Esophagus mucosa (tissue), 1 donor: Measurements from ENCODE around the gene NUP214. TPM values are rescaled to one million over a fixed set of nuclear protein-coding genes. Genes with fewer than 3 reads are reported as not detected.
A peak's percentile ranks its signal among the peaks of the same experiment; 100 is the strongest.
"Not testable (repeated sequence)": the region's sequence is repeated elsewhere in the genome, so short reads cannot be mapped to it uniquely, and the experiment has no call there.

Source experiments
- ATAC-seq: fragments of 200-7000 bp; cut with Tn5 transposase; one replicate; pipeline ENCODE4 v1.9.1; 2020
- total RNA-seq: library from RNA; stranded (reverse); gene quantifications from one replicate; pipeline ENCODE4 v1.2.4, GENCODE V29; 2023
- donor health status: DM: yes; HTN: yes; CAD: no.

NUP214 gene
- total RNA-seq, 1 donor from 2014 or later = 40.5 TPM

GRCh38 chr9:131161585-131161984 is 36.2 kb downstream of the NUP214 start:
- peak; percentile 48 for ATAC-seq

- ATAC-seq = no peak
These were observed 37.5 kb downstream of the NUP214 start for GRCh38 chr9:131162886-131163285.

GRCh38 chr9:131165523-131165922 is 40.1 kb downstream of the NUP214 start:
- ATAC-seq = no peak

GRCh38 chr9:131167146-131167692 is 41.8 kb downstream of the NUP214 start:
- ATAC-seq = no peak

- no peak for ATAC-seq
These were observed 42.5 kb downstream of the NUP214 start for GRCh38 chr9:131167936-131168335.

GRCh38 chr9:131169563-131170240 is 44.3 kb downstream of the NUP214 start:
- ATAC-seq = no peak

GRCh38 chr9:131173995-131174394 is 48.6 kb downstream of the NUP214 start:
- no peak for ATAC-seq

GRCh38 chr9:131174681-131175239 is 49.4 kb downstream of the NUP214 start:
- ATAC-seq = no peak

- no peak for ATAC-seq
These were observed 52.5 kb downstream of the NUP214 start for GRCh38 chr9:131177898-131178297.

- peak; percentile 87 for ATAC-seq
These were observed 53.0 kb downstream of the NUP214 start for GRCh38 chr9:131178382-131178781.

- no peak for ATAC-seq
These were observed 53.5 kb downstream of the NUP214 start for GRCh38 chr9:131178926-131179325.

GRCh38 chr9:131179561-131180219 is 54.3 kb downstream of the NUP214 start:
- no peak for ATAC-seq

- ATAC-seq = no peak
These were observed 55.1 kb downstream of the NUP214 start for GRCh38 chr9:131180454-131180853.

GRCh38 chr9:131181091-131181681 is 55.8 kb downstream of the NUP214 start:
- no peak for ATAC-seq

GRCh38 chr9:131185924-131186323 is 60.5 kb downstream of the NUP214 start:
- no peak for ATAC-seq

- ATAC-seq = no peak
These were observed 61.2 kb downstream of the NUP214 start for GRCh38 chr9:131186622-131187021.

- no peak for ATAC-seq
These were observed 62.6 kb downstream of the NUP214 start for GRCh38 chr9:131187957-131188356.

GRCh38 chr9:131188976-131189375 is 63.6 kb downstream of the NUP214 start:
- no peak for ATAC-seq

GRCh38 chr9:131190191-131190590 is 64.8 kb downstream of the NUP214 start:
- peak; percentile 47 for ATAC-seq

- ATAC-seq = not testable (repeated sequence)
These were observed 65.6 kb downstream of the NUP214 start for GRCh38 chr9:131191032-131191431.

- no peak for ATAC-seq
These were observed 66.5 kb downstream of the NUP214 start for GRCh38 chr9:131191857-131192256.

GRCh38 chr9:131193051-131193450 is 67.7 kb downstream of the NUP214 start:
- ATAC-seq = no peak

GRCh38 chr9:131194762-131195161 is 69.4 kb downstream of the NUP214 start:
- ATAC-seq = no peak
